SK-MEL-5 (cell line): ENCODE measurements around the gene MALRD1. TPM values are rescaled to one million over a fixed set of nuclear protein-coding genes. Genes with fewer than 3 reads are reported as not detected.
A peak's percentile ranks its signal among the peaks of the same experiment; 100 is the strongest.

ENCODE experiments used
- DNase-seq: peaks from one replicate; pipeline ENCODE4 v3.0.0-alpha.2; 2016; ENCODE audit warnings: low read depth, low spot score
- in situ Hi-C: cut with HindIII; loops from 2 replicates; pipeline ENCODE4 v1.10.0; 2016; ENCODE audit warnings: low sequenced_read_pairs, high pct_unique_total_duplicates, low pct_unique_long_range_greater_than_20kb
- total RNA-seq: library from RNA; depleted of rRNA; stranded (reverse); fragments of >200 nt; shearing (Covaris generic); gene quantifications from 2 replicates; pipeline ENCODE4 v1.2.3, GENCODE V29; 2014

MALRD1 gene
- total RNA-seq, 1 experiment from 2014 or later: not detected

- DNase-seq: no peak
- in situ Hi-C loops: no loop called here
Observed at GRCh38 chr10:19290770-19291169, 242.2 kb downstream of the MALRD1 start.

GRCh38 chr10:19294233-19294632 lies 245.6 kb downstream of the MALRD1 start:
- no peak for DNase-seq
- in situ Hi-C loops: no loop called here

GRCh38 chr10:19299645-19300044 lies 251.0 kb downstream of the MALRD1 start:
- DNase-seq: no peak
- in situ Hi-C loops: no loop called here

GRCh38 chr10:19302117-19302516 lies 253.5 kb downstream of the MALRD1 start:
- in situ Hi-C loops: no loop called here
- DNase-seq: no peak

GRCh38 chr10:19310066-19310465 lies 261.5 kb downstream of the MALRD1 start:
- no peak for DNase-seq

GRCh38 chr10:19316204-19316870 lies 267.7 kb downstream of the MALRD1 start:
- in situ Hi-C loops: no loop called here

More at GRCh38 chr10:19310066-19310465, 261.5 kb downstream of the MALRD1 start:
- in situ Hi-C loops: no loop called here

GRCh38 chr10:19317952-19318351 lies 269.4 kb downstream of the MALRD1 start:
- no peak for DNase-seq
- in situ Hi-C loops: no loop called here

More at GRCh38 chr10:19316204-19316870, 267.7 kb downstream of the MALRD1 start:
- DNase-seq: no peak

- in situ Hi-C loops: no loop called here
Observed at GRCh38 chr10:19325581-19325980, 277.0 kb downstream of the MALRD1 start.

GRCh38 chr10:19328582-19328981 lies 280.0 kb downstream of the MALRD1 start:
- in situ Hi-C loops: no loop called here
- no peak for DNase-seq

More at GRCh38 chr10:19325581-19325980, 277.0 kb downstream of the MALRD1 start:
- DNase-seq: no peak

- in situ Hi-C loops: no loop called here
- DNase-seq: no peak
Observed at GRCh38 chr10:19329475-19329874, 280.9 kb downstream of the MALRD1 start.

GRCh38 chr10:19332304-19332703 lies 283.7 kb downstream of the MALRD1 start:
- no peak for DNase-seq
- in situ Hi-C loops: no loop called here

GRCh38 chr10:19333631-19334030 lies 285.0 kb downstream of the MALRD1 start:
- in situ Hi-C loops: no loop called here
- no peak for DNase-seq

- DNase-seq: no peak
Observed at GRCh38 chr10:19347621-19348020, 299.0 kb downstream of the MALRD1 start.

GRCh38 chr10:19367176-19367575 lies 318.6 kb downstream of the MALRD1 start:
- in situ Hi-C loops: no loop called here
- DNase-seq: no peak

More at GRCh38 chr10:19347621-19348020, 299.0 kb downstream of the MALRD1 start:
- in situ Hi-C loops: no loop called here

- in situ Hi-C loops: no loop called here
- DNase-seq: no peak
Observed at GRCh38 chr10:19373988-19374387, 325.4 kb downstream of the MALRD1 start.

GRCh38 chr10:19385846-19386450 lies 337.3 kb downstream of the MALRD1 start:
- in situ Hi-C loops: no loop called here
- DNase-seq: no peak

- in situ Hi-C loops: no loop called here
- no peak for DNase-seq
Observed at GRCh38 chr10:19408924-19409323, 360.3 kb downstream of the MALRD1 start.

GRCh38 chr10:19411119-19411518 lies 362.5 kb downstream of the MALRD1 start:
- in situ Hi-C loops: no loop called here
- no peak for DNase-seq

- peak; percentile 46 for DNase-seq
- in situ Hi-C loops: no loop called here
Observed at GRCh38 chr10:19412531-19412930, 363.9 kb downstream of the MALRD1 start.
